ENCODE data around the gene PCED1A. TPM values are rescaled to one million over a fixed set of nuclear protein-coding genes. Genes with fewer than 3 reads are reported as not detected.
A peak's percentile ranks its signal among the peaks of the same experiment; 100 is the strongest.

The PCED1A gene
- total and polyA plus RNA-seq, 8 donors, result 10.3 to 166 (median 44.5) TPM

GRCh38 chr20:2887715-2888114, 47.3 kb upstream of the PCED1A start:
- no peak for DNase-seq
- Histone ChIP-seq H3K4me3 (no peak overlapping the region), H3K36me3 (no peaks in the 10 kb centered on the region), H3K4me1 (peaks cover 4 to 40% (median 22%) of the 10 kb centered on the region in 4 donors), H3K27me3 (no peaks in the 10 kb centered on the region), H3K27ac (no peak overlapping the region), H3K9me3 (no peaks in the 10 kb centered on the region)
- intact Hi-C loops (cut with DNase I; ENCODE audit: low total_unique reads), result no loop called here
- whole genome bisulfite sequencing, 5 donors, result 87 to 100% (median 92%) methylated on average over 3 of the region's 3 CpGs
- TF ChIP-seq EP300 (IDR thresholded peaks at IDR 0.05), result no peak
- no peak for TF ChIP-seq POLR2AphosphoS5 (IDR thresholded peaks at IDR 0.05)
- no peak for TF ChIP-seq POLR2A (IDR thresholded peaks at IDR 0.05)
- no peak for TF ChIP-seq CTCF (IDR thresholded peaks at IDR 0.05)

GRCh38 chr20:2883726-2884637, 43.5 kb upstream of the PCED1A start:
- intact Hi-C loops (cut with DNase I; ENCODE audit: low total_unique reads), result no loop called here
- no peak for DNase-seq
- no peak overlapping the region for H3K4me3 ChIP-seq
- TF ChIP-seq POLR2A (IDR thresholded peaks at IDR 0.05) (no peak), POLR2AphosphoS5 (IDR thresholded peaks at IDR 0.05) (no peak), EP300 (IDR thresholded peaks at IDR 0.05) (no peak), CTCF (IDR thresholded peaks at IDR 0.05) (no peak)
- no peaks in the 10 kb centered on the region for H3K36me3 ChIP-seq
- H3K9me3 ChIP-seq, result no peaks in the 10 kb centered on the region
- peaks cover 0 to 38% (median 21%) of the 10 kb centered on the region in 4 donors for H3K4me1 ChIP-seq
- H3K27ac ChIP-seq, result no peak overlapping the region
- no peaks in the 10 kb centered on the region for H3K27me3 ChIP-seq
- WGBS, 5 donors, result 62 to 75% (median 69%) methylated on average over 3 of the region's 3 CpGs

- Histone ChIP-seq H3K27ac (no peak overlapping the region), H3K4me1 (peaks cover 0 to 46% (median 29%) of the 10 kb centered on the region in 4 donors), H3K4me3 (no peak overlapping the region), H3K9me3 (no peaks in the 10 kb centered on the region), H3K36me3 (no peaks in the 10 kb centered on the region), H3K27me3 (no peaks in the 10 kb centered on the region)
- DNase-seq, result no peak
- TF ChIP-seq EP300 (IDR thresholded peaks at IDR 0.05), result no peak
- no peak for TF ChIP-seq POLR2AphosphoS5 (IDR thresholded peaks at IDR 0.05)
- TF ChIP-seq POLR2A (IDR thresholded peaks at IDR 0.05), result no peak
- TF ChIP-seq CTCF (IDR thresholded peaks at IDR 0.05), result no peak
- intact Hi-C loops (cut with DNase I; ENCODE audit: low total_unique reads), result no loop called here
- WGBS, 5 donors, result 82 to 94% (median 86%) methylated on average over 7 of the region's 7 CpGs
Measured at GRCh38 chr20:2880650-2881049, 40.2 kb upstream of the PCED1A start.

GRCh38 chr20:2879146-2879545, 38.7 kb upstream of the PCED1A start:
- TF ChIP-seq POLR2AphosphoS5 (IDR thresholded peaks at IDR 0.05) (no peak), POLR2A (IDR thresholded peaks at IDR 0.05) (no peak), CTCF (IDR thresholded peaks at IDR 0.05) (no peak), EP300 (IDR thresholded peaks at IDR 0.05) (no peak)
- peak in 1 of 2 donors; percentile 42 for DNase-seq
- Histone ChIP-seq H3K27me3 (no peaks in the 10 kb centered on the region), H3K27ac (peak overlapping the region in 1 of 5 donors; percentile 9), H3K4me1 (peaks cover 9 to 51% (median 41%) of the 10 kb centered on the region in 4 donors), H3K4me3 (no peak overlapping the region), H3K36me3 (no peaks in the 10 kb centered on the region), H3K9me3 (no peaks in the 10 kb centered on the region)
- WGBS, 5 donors, result 53 to 80% (median 79%) methylated on average over 3 of the region's 3 CpGs
- intact Hi-C loops (cut with DNase I; ENCODE audit: low total_unique reads), result no loop called here

All from stomach (tissue), 9 donors.